ENCODE measurements around the gene PPIB. TPM values are rescaled to one million over a fixed set of nuclear protein-coding genes. Genes with fewer than 3 reads are reported as not detected.

PPIB gene
- total and polyA plus RNA-seq, 4 donors: 379 to 768 (median 632) TPM

GRCh38 chr15:64211696-64212095, 48.9 kb upstream of the PPIB start:
- TF ChIP-seq MAX (IDR thresholded peaks at IDR 0.05): no peak
- no peak for TF ChIP-seq NR2F2 (IDR thresholded peaks at IDR 0.05)
- no peak for TF ChIP-seq HNF4G (IDR thresholded peaks at IDR 0.05)
- TF ChIP-seq SP1 (IDR thresholded peaks at IDR 0.05): no peak
- TF ChIP-seq ZBTB33 (IDR thresholded peaks at IDR 0.05): no peak
- Histone ChIP-seq H3K4me3 (ENCODE audit: low read depth in 1 of 3, low read length in 3 of 3) (no peak overlapping the region), H3K4me1 (ENCODE audit: control insufficient read depth in 4 of 4, insufficient read depth in 4 of 4, low read length in 3 of 4) (peaks cover 0 to 7% (median 4%) of the 10 kb centered on the region in 4 donors), H3K36me3 (ENCODE audit: control insufficient read depth in 4 of 4, insufficient read depth in 3 of 4, low read depth in 1 of 4, low read length in 3 of 4) (peaks cover 0 to 7% (median 3%) of the 10 kb centered on the region in 4 donors), H3K27ac (ENCODE audit: low read depth in 1 of 2, low read length in 2 of 2) (no peak overlapping the region), H3K9ac (ENCODE audit: low read depth in 1 of 2, low read length in 2 of 2) (no peak overlapping the region), H3K9me3 (ENCODE audit: control insufficient read depth in 4 of 4, low read length in 3 of 4) (no peaks in the 10 kb centered on the region), H3K27me3 (ENCODE audit: control insufficient read depth in 4 of 4, insufficient read depth in 4 of 4, low read length in 3 of 4) (no peaks in the 10 kb centered on the region)
- 96% methylated on average over 2 of the region's 2 CpGs for WGBS
- no peak for DNase-seq (ENCODE audit: low spot score)

GRCh38 chr15:64210371-64210770, 47.5 kb upstream of the PPIB start:
- no peaks in the 10 kb centered on the region for H3K9me3 ChIP-seq (ENCODE audit: control insufficient read depth in 4 of 4, low read length in 3 of 4)
- TF ChIP-seq REST (IDR thresholded peaks at IDR 0.05): no peak
- TF ChIP-seq TAF1 (conservative IDR thresholded peaks at IDR 0.05): no peak
- H3K36me3 ChIP-seq (ENCODE audit: control insufficient read depth in 4 of 4, insufficient read depth in 3 of 4, low read depth in 1 of 4, low read length in 3 of 4): peaks cover 0 to 7% (median 3%) of the 10 kb centered on the region in 4 donors
- 80% methylated on average over 2 of the region's 2 CpGs for WGBS
- no peaks in the 10 kb centered on the region for H3K27me3 ChIP-seq (ENCODE audit: control insufficient read depth in 4 of 4, insufficient read depth in 4 of 4, low read length in 3 of 4)
- no peak overlapping the region for H3K9ac ChIP-seq (ENCODE audit: low read depth in 1 of 2, low read length in 2 of 2)
- no peak overlapping the region for H3K4me3 ChIP-seq (ENCODE audit: low read depth in 1 of 3, low read length in 3 of 3)
- H3K27ac ChIP-seq (ENCODE audit: low read depth in 1 of 2, low read length in 2 of 2): no peak overlapping the region
- DNase-seq (ENCODE audit: low spot score): no peak
- no peaks in the 10 kb centered on the region for H3K4me1 ChIP-seq (ENCODE audit: control insufficient read depth in 4 of 4, insufficient read depth in 4 of 4, low read length in 3 of 4)

- H3K36me3 ChIP-seq (ENCODE audit: control insufficient read depth in 4 of 4, insufficient read depth in 3 of 4, low read depth in 1 of 4, low read length in 3 of 4): peaks cover 0 to 7% (median 3%) of the 10 kb centered on the region in 4 donors
- peak overlapping the region in 1 of 2 donors; percentile 20 for H3K9ac ChIP-seq (ENCODE audit: low read depth in 1 of 2, low read length in 2 of 2)
- no peak overlapping the region for H3K4me3 ChIP-seq (ENCODE audit: low read depth in 1 of 3, low read length in 3 of 3)
- no peaks in the 10 kb centered on the region for H3K4me1 ChIP-seq (ENCODE audit: control insufficient read depth in 4 of 4, insufficient read depth in 4 of 4, low read length in 3 of 4)
- no peak for DNase-seq (ENCODE audit: low spot score)
- no peaks in the 10 kb centered on the region for H3K27me3 ChIP-seq (ENCODE audit: control insufficient read depth in 4 of 4, insufficient read depth in 4 of 4, low read length in 3 of 4)
- TF ChIP-seq EGR1 (IDR thresholded peaks at IDR 0.05; ENCODE audit: low read depth in 2 of 2) (no peak), GABPA (IDR thresholded peaks at IDR 0.05 in 1 of 2, conservative IDR thresholded peaks at IDR 0.05 in 1 of 2) (no peak), RAD21 (IDR thresholded peaks at IDR 0.05) (peak; percentile 80 to 82), CTCF (IDR thresholded peaks at IDR 0.05; ENCODE audit: low read depth, low read length, missing input control) (peak; percentile 37), NR2F2 (IDR thresholded peaks at IDR 0.05) (no peak)
- H3K27ac ChIP-seq (ENCODE audit: low read depth in 1 of 2, low read length in 2 of 2): no peak overlapping the region
- WGBS: 43% methylated on average over 3 of the region's 3 CpGs
- no peaks in the 10 kb centered on the region for H3K9me3 ChIP-seq (ENCODE audit: control insufficient read depth in 4 of 4, low read length in 3 of 4)
Measured at GRCh38 chr15:64209680-64210334, 47.0 kb upstream of the PPIB start.
